ENCODE results near the gene C19orf81. TPM values are rescaled to one million over a fixed set of nuclear protein-coding genes. Genes with fewer than 3 reads are reported as not detected.
A peak's percentile ranks its signal among the peaks of the same experiment; 100 is the strongest.
"Not testable (repeated sequence)": the region's sequence is repeated elsewhere in the genome, so short reads cannot be mapped to it uniquely, and the experiment has no call there.

Gene C19orf81
- total and polyA plus RNA-seq, 9 of the 15 experiments (the other 6 are each of a cell fraction or from before 2014, with no cell fraction given) = 2.5 to 42.9 (median 33.0) TPM; not detected in 4

- H3K27me3 ChIP-seq (ENCODE audit: control insufficient read depth in 2 of 2, insufficient read depth in 2 of 2, low read length in 2 of 2); H3K79me2 ChIP-seq (ENCODE audit: control insufficient read depth, insufficient read depth, low read length); H3K4me2 ChIP-seq (ENCODE audit: insufficient read depth, low read length); in situ Hi-C loops (cut with MboI); H3K9me3 ChIP-seq (replicated peaks; ENCODE audit: control insufficient read depth, insufficient read depth, low read depth, low read length); intact Hi-C loops (cut with micrococcal nuclease); H3K4me3 ChIP-seq; H4K20me1 ChIP-seq (replicated peaks; ENCODE audit: control insufficient read depth, insufficient read depth, low read length); H3K4me1 ChIP-seq (replicated peaks in 1 of 2; ENCODE audit: control insufficient read depth in 2 of 2, insufficient read depth in 2 of 2, low read length in 2 of 2); H3K9ac ChIP-seq (ENCODE audit: insufficient read depth in 1 of 2, low read depth in 2 of 2, low read length in 2 of 2); H3K36me3 ChIP-seq (ENCODE audit: control insufficient read depth, insufficient read depth, low read length); BruUV-seq (replicated peaks); CTCF ChIA-PET (ENCODE audit: low intra/inter-chr PET ratio); H2AFZ ChIP-seq (ENCODE audit: low read depth, low read length); POLR2A ChIA-PET; H3K9me1 ChIP-seq (ENCODE audit: control insufficient read depth, insufficient read depth, low read length); H3K27ac ChIP-seq (ENCODE audit: extremely low read depth, low read depth, low read length); DNase-seq (ENCODE audit: extremely low read depth in 1 of 4, low spot score in 3 of 4): not testable (repeated sequence)
- no CpG with 5 or more reads among the region's 5 CpGs for WGBS (ENCODE audit: insufficient coverage, low coverage, missing lambda C conversion rate)
- FAIRE-seq (peak; percentile 81), ATAC-seq (peak; percentile 99)
- peak; percentile 34; the same call in 1 of the 2 replicates for TF ChIP-seq C11orf30 (IDR thresholded peaks at IDR 0.05; ENCODE audit: low read depth)
- peak; percentile 34 to 49; a peak in 2 of 4 replicates for TF ChIP-seq NRF1 (conservative IDR thresholded peaks at IDR 0.05 in 1 of 2, IDR thresholded peaks at IDR 0.05 in 1 of 2)
- peak; percentile 20; the same call in 1 of the 2 replicates for TF ChIP-seq MAFG (tag; conservative IDR thresholded peaks at IDR 0.05)
- peak; percentile 32; the same call in 1 of the 2 replicates for TF ChIP-seq NFE2 (IDR thresholded peaks at IDR 0.05; ENCODE audit: low read depth)
- peak; percentile 63 for TF ChIP-seq PKNOX1 (IDR thresholded peaks at IDR 0.05)
- peak; percentile 32; the same call in 1 of the 2 replicates for TF ChIP-seq TFAP4 (CRISPR knock-in tag; IDR thresholded peaks at IDR 0.05; ENCODE audit: borderline replicate concordance)
Measured at GRCh38 chr19:50620394-50620906, 28.8 kb upstream of the C19orf81 start.

Measured in K562 (cell line).